Osteoblast (primary cell): Measurements from ENCODE around the gene HTR3A. TPM values are rescaled to one million over a fixed set of nuclear protein-coding genes. Genes with fewer than 3 reads are reported as not detected.

ENCODE experiments used
- DNase-seq: peaks from one replicate; pipeline ENCODE4 v3.0.0; 2011; ENCODE audit warnings: low spot score, mixed read lengths; ENCODE audit not compliant: insufficient read length; ENCODE audit errors: missing footprints
- H2AFZ ChIP-seq: 2 replicates; pipeline ENCODE4 v1.6.0; 2011; ENCODE audit warnings: mild to moderate bottlenecking, low read length
- H3K27ac ChIP-seq: 2 replicates; pipeline ENCODE4 v1.5.1; 2011; ENCODE audit warnings: mild to moderate bottlenecking, low read depth, low read length, moderate library complexity
- H3K27me3 ChIP-seq: 2 replicates; pipeline ENCODE4 v1.6.0; 2012; ENCODE audit warnings: mild to moderate bottlenecking, control low read depth, inconsistent platforms, low read length, moderate library complexity; ENCODE audit not compliant: insufficient read depth
- H3K36me3 ChIP-seq: 2 replicates; pipeline ENCODE4 v1.5.1; 2011; ENCODE audit warnings: mild to moderate bottlenecking, low read length, control low read depth, moderate library complexity; ENCODE audit not compliant: insufficient read depth
- H3K4me1 ChIP-seq: 2 replicates; pipeline ENCODE4 v1.5.1; 2011; ENCODE audit warnings: mild to moderate bottlenecking, low read length, control low read depth, moderate library complexity; ENCODE audit not compliant: insufficient read depth
- H3K4me2 ChIP-seq: 2 replicates; pipeline ENCODE4 v1.6.0; 2011; ENCODE audit warnings: mild to moderate bottlenecking, low read length; ENCODE audit not compliant: insufficient read depth
- H3K4me3 ChIP-seq: fragments of 200-600 bp; sonication (generic); 3 replicates; pipeline ENCODE4 v1.5.1; 2012; ENCODE audit warnings: mild to moderate bottlenecking, low read length, inconsistent platforms; ENCODE audit not compliant: insufficient read depth
- H3K79me2 ChIP-seq: 2 replicates; pipeline ENCODE4 v1.6.0; 2012; ENCODE audit warnings: mild to moderate bottlenecking, low read length, control low read depth, inconsistent platforms; ENCODE audit not compliant: insufficient read depth
- H3K9me3 ChIP-seq: 2 replicates; pipeline ENCODE4 v1.5.1; 2011; ENCODE audit warnings: low read depth, low read length, control low read depth
- H4K20me1 ChIP-seq: 2 replicates; pipeline ENCODE4 v1.6.0; 2012; ENCODE audit warnings: mild to moderate bottlenecking, low read length, control low read depth; ENCODE audit not compliant: insufficient read depth
- CTCF ChIP-seq: IDR thresholded peaks from 2 replicates; pipeline ENCODE4 v1.5.1; 2011; ENCODE audit warnings: mild to moderate bottlenecking, low read depth, low read length, moderate library complexity; ENCODE audit errors: extremely low read depth
- total RNA-seq: library from RNA; depleted of rRNA; stranded (reverse); fragments of >200 nt; gene quantifications from 2 replicates; pipeline ENCODE4 v1.2.3, GENCODE V29; 2012

HTR3A gene
- total RNA-seq, 1 donor = not detected

DNA sequence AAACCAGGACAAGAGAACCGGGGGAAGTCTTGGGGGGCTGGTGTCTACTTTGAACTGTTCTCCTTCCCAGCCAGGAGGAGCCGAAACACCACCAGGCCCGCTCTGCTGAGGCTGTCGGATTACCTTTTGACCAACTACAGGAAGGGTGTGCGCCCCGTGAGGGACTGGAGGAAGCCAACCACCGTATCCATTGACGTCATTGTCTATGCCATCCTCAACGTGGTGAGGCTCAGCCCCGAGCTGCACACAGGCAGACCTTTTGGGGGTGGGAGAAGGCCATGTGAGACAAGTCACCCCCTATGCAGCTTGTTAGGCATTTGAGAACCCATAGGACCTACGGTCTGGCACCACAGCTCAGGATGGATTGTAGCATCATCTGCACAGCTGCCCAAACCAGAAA, 2.8 kb downstream of the HTR3A start:
- TF ChIP-seq CTCF = no peak
- H3K27me3 ChIP-seq = no peaks in the 10 kb centered on the region
- H3K4me2 ChIP-seq = no peak overlapping the region
- no peak overlapping the region for H2AFZ ChIP-seq
- no peaks in the 10 kb centered on the region for H3K9me3 ChIP-seq
- no peaks in the 10 kb centered on the region for H3K79me2 ChIP-seq
- no peak overlapping the region for H3K4me3 ChIP-seq
- H3K27ac ChIP-seq = no peak overlapping the region
- no peaks in the 10 kb centered on the region for H4K20me1 ChIP-seq
- no peaks in the 10 kb centered on the region for H3K36me3 ChIP-seq
- no peak for DNase-seq
- no peaks in the 10 kb centered on the region for H3K4me1 ChIP-seq

GRCh38 chr11:113979431-113979830, 4.5 kb downstream of the HTR3A start:
- no peak for DNase-seq
- no peak overlapping the region for H3K4me3 ChIP-seq
- no peaks in the 10 kb centered on the region for H3K79me2 ChIP-seq
- no peaks in the 10 kb centered on the region for H3K27me3 ChIP-seq
- H3K36me3 ChIP-seq = no peaks in the 10 kb centered on the region
- H4K20me1 ChIP-seq = no peaks in the 10 kb centered on the region
- H2AFZ ChIP-seq = no peak overlapping the region
- TF ChIP-seq CTCF = no peak
- no peak overlapping the region for H3K4me2 ChIP-seq
- no peaks in the 10 kb centered on the region for H3K9me3 ChIP-seq
- H3K27ac ChIP-seq = no peak overlapping the region
- H3K4me1 ChIP-seq = no peaks in the 10 kb centered on the region

DNA sequence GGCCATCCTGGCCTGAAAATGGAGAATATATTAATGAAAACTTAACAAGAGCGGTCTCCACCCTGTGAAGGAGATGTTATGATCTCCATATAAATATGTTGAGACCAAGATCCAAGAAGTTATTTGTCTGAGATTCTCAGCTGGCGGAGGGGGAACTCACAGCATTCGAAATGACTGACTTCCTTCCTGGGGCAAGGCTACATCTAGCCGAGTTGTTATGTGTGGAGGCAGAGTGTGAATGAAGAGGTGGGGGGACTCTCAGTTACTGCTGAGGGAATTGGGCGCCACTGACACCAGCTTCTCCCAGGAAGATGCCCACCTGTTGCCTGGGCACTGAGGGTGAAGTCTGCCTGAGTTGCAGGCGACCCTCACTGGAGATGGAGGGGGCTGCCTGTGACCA, 5.9 kb downstream of the HTR3A start:
- no peak overlapping the region for H3K4me2 ChIP-seq
- H2AFZ ChIP-seq = no peak overlapping the region
- no peak overlapping the region for H3K4me3 ChIP-seq
- H3K4me1 ChIP-seq = no peaks in the 10 kb centered on the region
- no peaks in the 10 kb centered on the region for H3K9me3 ChIP-seq
- H3K79me2 ChIP-seq = no peaks in the 10 kb centered on the region
- H4K20me1 ChIP-seq = no peaks in the 10 kb centered on the region
- H3K27me3 ChIP-seq = no peaks in the 10 kb centered on the region
- no peak for TF ChIP-seq CTCF
- H3K27ac ChIP-seq = no peak overlapping the region
- no peak for DNase-seq
- no peaks in the 10 kb centered on the region for H3K36me3 ChIP-seq

GRCh38 chr11:113982306-113982705, 7.4 kb downstream of the HTR3A start:
- Histone ChIP-seq H3K27ac (no peak overlapping the region), H3K4me1 (no peaks in the 10 kb centered on the region), H3K27me3 (no peaks in the 10 kb centered on the region), H2AFZ (no peak overlapping the region), H3K4me2 (no peak overlapping the region), H3K4me3 (no peak overlapping the region), H3K9me3 (no peaks in the 10 kb centered on the region), H3K79me2 (no peaks in the 10 kb centered on the region), H4K20me1 (no peaks in the 10 kb centered on the region), H3K36me3 (no peaks in the 10 kb centered on the region)
- DNase-seq = no peak
- no peak for TF ChIP-seq CTCF
